Heart right ventricle (tissue), 16 donors: ENCODE data around the gene OOSP3. TPM values are rescaled to one million over a fixed set of nuclear protein-coding genes. Genes with fewer than 3 reads are reported as not detected.

Experiments used
- ATAC-seq, 8 donors: fragments of 200-7000 bp; cut with Tn5 transposase; one replicate each; pipeline ENCODE4 v1.9.1; 2020; ENCODE audit warnings: mild to moderate bottlenecking in 8 of 8, moderate library complexity in 8 of 8, moderate number of reproducible peaks in 1 of 8
- DNase-seq, 2 donors: peaks; one replicate each; pipeline ENCODE4 v3.0.0-alpha.2; 2020
- H3K27ac ChIP-seq, 10 donors: fragments of 200-600 bp; sonication (generic) in 2 of 10; one replicate each; pipeline versions ENCODE4 v1.5.0 to v1.8.0; 2020 to 2022; ENCODE audit warnings: mild to moderate bottlenecking in 3 of 10
- H3K27me3 ChIP-seq, 7 donors: fragments of 200-600 bp; one replicate each; pipeline ENCODE4 v1.8.0; 2021 to 2022; ENCODE audit warnings: mild to moderate bottlenecking in 2 of 7
- H3K36me3 ChIP-seq, 9 donors: fragments of 200-600 bp; sonication (generic) in 1 of 9; one replicate each; pipeline versions ENCODE4 v1.5.0 to v1.8.0; 2020 to 2022; ENCODE audit warnings: mild to moderate bottlenecking in 2 of 9
- H3K4me1 ChIP-seq, 9 donors: fragments of 200-600 bp; sonication (generic) in 1 of 9; one replicate each; pipeline versions ENCODE4 v1.5.0 to v1.8.0; 2020 to 2022; ENCODE audit warnings: mild to moderate bottlenecking in 4 of 9
- H3K4me3 ChIP-seq, 10 donors: fragments of 200-600 bp; sonication (generic) in 2 of 10; one replicate each; pipeline versions ENCODE4 v1.5.0 to v1.8.0; 2020 to 2022; ENCODE audit warnings: mild to moderate bottlenecking in 7 of 10, moderate library complexity in 2 of 10
- H3K9me3 ChIP-seq, 11 donors: fragments of 200-600 bp in 10 of 11; sonication (generic) in 2 of 11; one replicate each; pipeline versions ENCODE4 v1.5.0 to v1.8.0; 2013 to 2022; ENCODE audit warnings: mild to moderate bottlenecking in 2 of 11, control low read depth in 1 of 11, moderate library complexity in 1 of 11
- CTCF ChIP-seq, 9 donors: fragments of 200-600 bp; sonication (generic) in 2 of 9; IDR thresholded peaks; one replicate each; pipeline versions ENCODE4 v1.5.0 to v1.8.0; 2021 to 2022; ENCODE audit warnings: antibody characterized with exemption in 9 of 9, mild to moderate bottlenecking in 5 of 9, moderate library complexity in 1 of 9
- WGBS, 2 donors: extraction: QIAGEN DNeasy Blood & Tissue Kit; methylation state at CpG; one replicate each; pipeline ENCODE4 v1.1.7; 2013; ENCODE audit warnings: inconsistent platforms in 1 of 2; 5-methylcytosine and 5-hydroxymethylcytosine counted together
- intact Hi-C, 10 donors: fragments of 100-400 bp; cut with DNase I; formaldehyde crosslinking; loops; one replicate each; pipeline versions ENCODE4 v1.11.1 to v1.14.2; 2022
- polyA plus RNA-seq, 2 donors: library from polyadenylated mRNA; stranded (reverse); fragments of 200-250 nt; gene quantifications; one replicate each; pipeline ENCODE4 v1.2.3, GENCODE V29; 2013
- total RNA-seq, 10 donors: library from RNA; stranded (reverse); fragmentation: NEBNext Ultra II Directional in 3 of 10; extraction: Animal tissue kit (Norgen Biotek cat#: 25700) in 3 of 10; gene quantifications; one replicate each; pipeline versions ENCODE4 v1.2.1 to v1.2.4, GENCODE V29; 2021 to 2023
- donor health status: Arrhythmogenic right ventricular cardiomyopathy.
- donor health status: ischemic (EF 13 %, LVEDD 7.1; RV severe dilation, severe dysfunction).
- donor health status: healthy with polysubstance abuse.
- donor health status: DM: no; HTN: yes; CAD: no.
- donor health status: DM: no; HTN: no; CAD: no.
- donor health status: ischemic (EF 25% LVEDD 6.9; RV normal size, moderate dysfunction).
- donor health status: ischemic (EF 25% LVEDD 5.7; RV mildly dilated, moderate dysfunction).
- donor health status: healthy.
- donor health status: DM: yes; HTN: yes; CAD: no.
- donor health status: Ischemic cardiomyopathy.
- donor health status: ischemic (EF 35%, LVEDD 5.7; RV mildly dilated, moderate dysfunction).
- donor health status: nonischemic (EF 11% LVEDD 7.7; RV severe dilation, severe dysfunction).
- donor health status: DM: yes; HTN: yes; CAD: no.
- donor health status: PGD.
- donor health status: ischemic (EF 29% LVEDD 5.4; RV normal size, mild dysfunction).
- donor health status: nonischemic (EF 23%, LVEDD 6.1; RV moderate dilation, normal function).

The OOSP3 gene
- total and polyA plus RNA-seq, 12 donors, result not detected

- DNase-seq (no peak), ATAC-seq (no peak)
- intact Hi-C loops, result no loop called here
- WGBS, 2 donors, result 89 to 94% methylated on average over 3 of the region's 3 CpGs
- no peaks in the 10 kb centered on the region for H3K27me3 ChIP-seq
- no peak overlapping the region for H3K27ac ChIP-seq
- TF ChIP-seq CTCF (IDR thresholded peaks at IDR 0.05), result no peak
- no peaks in the 10 kb centered on the region for H3K36me3 ChIP-seq
- H3K4me1 ChIP-seq, result no peaks in the 10 kb centered on the region
- H3K9me3 ChIP-seq, result no peaks in the 10 kb centered on the region
- no peak overlapping the region for H3K4me3 ChIP-seq
Observed at GRCh38 chr11:59943997-59944714, 65.6 kb downstream of the OOSP3 start.

- Histone ChIP-seq H3K4me1 (no peaks in the 10 kb centered on the region), H3K4me3 (no peak overlapping the region), H3K27me3 (no peaks in the 10 kb centered on the region), H3K9me3 (no peaks in the 10 kb centered on the region), H3K36me3 (no peaks in the 10 kb centered on the region), H3K27ac (no peak overlapping the region)
- ATAC-seq (no peak), DNase-seq (no peak)
- TF ChIP-seq CTCF (IDR thresholded peaks at IDR 0.05), result no peak
- 50 to 53% methylated on average over 2 of the region's 2 CpGs for WGBS, 2 donors
- intact Hi-C loops, result no loop called here
Observed at GRCh38 chr11:59944720-59945119, 66.1 kb downstream of the OOSP3 start.

Other genes with a start within 250 kb of the OOSP3 start
- 10 to 100 TPM; 20.2 to 30.4 (median 25.2) TPM for gene PATL1, start 209.7 kb upstream of the OOSP3 start, total RNA-seq
- gene PATL1, start 209.7 kb upstream of the OOSP3 start, polyA plus RNA-seq, result 10 to 100 TPM in 1 of 2 donors, 1 to 10 TPM in 1; 9.0 to 13.8 TPM
- gene OR10V1, start 164.9 kb upstream of the OOSP3 start, total RNA-seq, result not detected
- gene OR10V1, start 164.9 kb upstream of the OOSP3 start, polyA plus RNA-seq, result not detected
- 10 to 100 TPM in 3 of 10 donors, 1 to 10 TPM in 7; 5.4 to 12.8 (median 8.1) TPM for gene STX3, start 123.4 kb upstream of the OOSP3 start, total RNA-seq
- gene STX3, start 123.4 kb upstream of the OOSP3 start, polyA plus RNA-seq, result 10 to 100 TPM; 10.8 to 11.9 TPM
- 100 to 1,000 TPM in 1 of 10 donors, 10 to 100 TPM in 9; 69.9 to 108 (median 89.8) TPM for gene MRPL16, start 68.0 kb upstream of the OOSP3 start, total RNA-seq
- gene MRPL16, start 68.0 kb upstream of the OOSP3 start, polyA plus RNA-seq, result 10 to 100 TPM; 70.0 to 86.5 TPM
- gene CBLIF, start 33.3 kb upstream of the OOSP3 start, total RNA-seq, result not detected
- gene CBLIF, start 33.3 kb upstream of the OOSP3 start, polyA plus RNA-seq, result not detected
- gene TCN1, start 12.3 kb upstream of the OOSP3 start, total RNA-seq, result 1 to 10 TPM in 1 of 10 donors, under 1 TPM in 1, not detected in 8; 0.18 to 1.2 TPM
- under 1 TPM in 1 of 2 donors, not detected in 1; 0.32 TPM for gene TCN1, start 12.3 kb upstream of the OOSP3 start, polyA plus RNA-seq
- not detected for gene OOSP1, start 59.6 kb downstream of the OOSP3 start, total RNA-seq
- gene OOSP1, start 59.6 kb downstream of the OOSP3 start, polyA plus RNA-seq, result not detected
- not detected for gene OOSP4A, start 85.3 kb downstream of the OOSP3 start, total RNA-seq
- not detected for gene OOSP4A, start 85.3 kb downstream of the OOSP3 start, polyA plus RNA-seq
- not detected for gene OOSP4B, start 138.4 kb downstream of the OOSP3 start, total RNA-seq
- not detected for gene OOSP4B, start 138.4 kb downstream of the OOSP3 start, polyA plus RNA-seq
- not detected for gene OOSP2, start 161.6 kb downstream of the OOSP3 start, total RNA-seq
- gene OOSP2, start 161.6 kb downstream of the OOSP3 start, polyA plus RNA-seq, result not detected
- gene MS4A3, start 177.9 kb downstream of the OOSP3 start, total RNA-seq, result under 1 TPM in 1 of 10 donors, not detected in 9; 0.25 TPM
- gene MS4A3, start 177.9 kb downstream of the OOSP3 start, polyA plus RNA-seq, result not detected
- under 1 TPM in 7 of 10 donors, not detected in 3; 0.20 to 0.79 (median 0.51) TPM for gene MS4A2, start 209.9 kb downstream of the OOSP3 start, total RNA-seq
- gene MS4A2, start 209.9 kb downstream of the OOSP3 start, polyA plus RNA-seq, result under 1 TPM in 1 of 2 donors, not detected in 1; 0.06 TPM